Measurements from ENCODE around the gene TBL1X.

DNA sequence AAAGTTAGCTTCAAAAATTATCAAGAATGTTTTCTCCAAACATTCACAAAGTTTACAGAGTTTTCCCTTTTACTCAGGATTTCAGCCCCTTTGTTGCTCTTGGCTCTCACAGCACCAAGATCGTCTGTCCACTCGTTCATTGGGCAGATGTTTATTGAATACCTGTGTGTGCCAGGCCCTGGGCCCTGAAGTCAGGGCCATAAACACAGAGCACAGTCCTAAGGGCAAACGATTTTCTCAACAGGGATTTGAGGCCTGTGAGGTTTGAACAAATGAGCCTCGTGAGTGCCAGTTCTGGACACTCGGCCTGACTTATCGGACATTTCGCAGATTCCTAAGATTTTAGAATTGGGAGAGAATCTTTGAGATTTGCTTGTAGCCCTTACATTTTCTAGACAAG, 142.1 kb downstream of the TBL1X start:
- no peak for TF ChIP-seq POLR2A (IDR thresholded peaks at IDR 0.05)
- TF ChIP-seq POLR2AphosphoS5 (IDR thresholded peaks at IDR 0.05) = no peak
- TF ChIP-seq, protein P1, sequence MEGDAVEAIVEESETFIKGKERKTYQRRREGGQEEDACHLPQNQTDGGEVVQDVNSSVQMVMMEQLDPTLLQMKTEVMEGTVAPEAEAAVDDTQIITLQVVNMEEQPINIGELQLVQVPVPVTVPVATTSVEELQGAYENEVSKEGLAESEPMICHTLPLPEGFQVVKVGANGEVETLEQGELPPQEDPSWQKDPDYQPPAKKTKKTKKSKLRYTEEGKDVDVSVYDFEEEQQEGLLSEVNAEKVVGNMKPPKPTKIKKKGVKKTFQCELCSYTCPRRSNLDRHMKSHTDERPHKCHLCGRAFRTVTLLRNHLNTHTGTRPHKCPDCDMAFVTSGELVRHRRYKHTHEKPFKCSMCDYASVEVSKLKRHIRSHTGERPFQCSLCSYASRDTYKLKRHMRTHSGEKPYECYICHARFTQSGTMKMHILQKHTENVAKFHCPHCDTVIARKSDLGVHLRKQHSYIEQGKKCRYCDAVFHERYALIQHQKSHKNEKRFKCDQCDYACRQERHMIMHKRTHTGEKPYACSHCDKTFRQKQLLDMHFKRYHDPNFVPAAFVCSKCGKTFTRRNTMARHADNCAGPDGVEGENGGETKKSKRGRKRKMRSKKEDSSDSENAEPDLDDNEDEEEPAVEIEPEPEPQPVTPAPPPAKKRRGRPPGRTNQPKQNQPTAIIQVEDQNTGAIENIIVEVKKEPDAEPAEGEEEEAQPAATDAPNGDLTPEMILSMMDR (IDR thresholded peaks at IDR 0.05) = no peak
- no peak for TF ChIP-seq EP300 (IDR thresholded peaks at IDR 0.05)

Measured in stomach (tissue), 4 donors.